ENCODE measurements around the gene OVOL2. TPM values are rescaled to one million over a fixed set of nuclear protein-coding genes. Genes with fewer than 3 reads are reported as not detected.

The OVOL2 gene
- total RNA-seq, 1 experiment from 2014 or later = 7.4 TPM

DNA sequence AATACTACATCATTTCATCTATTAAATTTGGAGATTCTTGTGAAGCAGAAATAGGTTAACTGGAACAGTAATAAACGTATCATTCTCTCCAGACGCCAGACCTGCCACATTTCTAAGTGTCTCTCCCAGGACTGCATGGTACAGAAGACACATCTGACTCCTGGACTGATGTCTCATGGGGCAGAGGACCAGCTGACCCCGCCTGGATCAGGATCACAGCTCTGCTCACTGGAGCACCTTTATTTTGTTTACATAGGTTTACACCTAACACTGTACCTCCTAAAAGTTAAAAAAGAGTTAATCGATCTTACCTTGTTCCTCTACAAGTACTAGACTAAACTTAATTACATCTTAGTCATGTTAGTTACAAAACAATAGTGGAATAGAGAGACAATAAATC, 11.2 kb downstream of the OVOL2 start:
- BruUV-seq (replicated peaks) = no TSS peak
- TF ChIP-seq, protein P1, sequence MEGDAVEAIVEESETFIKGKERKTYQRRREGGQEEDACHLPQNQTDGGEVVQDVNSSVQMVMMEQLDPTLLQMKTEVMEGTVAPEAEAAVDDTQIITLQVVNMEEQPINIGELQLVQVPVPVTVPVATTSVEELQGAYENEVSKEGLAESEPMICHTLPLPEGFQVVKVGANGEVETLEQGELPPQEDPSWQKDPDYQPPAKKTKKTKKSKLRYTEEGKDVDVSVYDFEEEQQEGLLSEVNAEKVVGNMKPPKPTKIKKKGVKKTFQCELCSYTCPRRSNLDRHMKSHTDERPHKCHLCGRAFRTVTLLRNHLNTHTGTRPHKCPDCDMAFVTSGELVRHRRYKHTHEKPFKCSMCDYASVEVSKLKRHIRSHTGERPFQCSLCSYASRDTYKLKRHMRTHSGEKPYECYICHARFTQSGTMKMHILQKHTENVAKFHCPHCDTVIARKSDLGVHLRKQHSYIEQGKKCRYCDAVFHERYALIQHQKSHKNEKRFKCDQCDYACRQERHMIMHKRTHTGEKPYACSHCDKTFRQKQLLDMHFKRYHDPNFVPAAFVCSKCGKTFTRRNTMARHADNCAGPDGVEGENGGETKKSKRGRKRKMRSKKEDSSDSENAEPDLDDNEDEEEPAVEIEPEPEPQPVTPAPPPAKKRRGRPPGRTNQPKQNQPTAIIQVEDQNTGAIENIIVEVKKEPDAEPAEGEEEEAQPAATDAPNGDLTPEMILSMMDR (IDR thresholded peaks at IDR 0.05; ENCODE audit: unreplicated experiment) = no peak
- no peaks in the 10 kb centered on the region for H3K27me3 Mint-ChIP-seq (ENCODE audit: unreplicated experiment)
- CTCF ChIA-PET = no interaction called here
- H3K27ac Mint-ChIP-seq (ENCODE audit: unreplicated experiment) = no peak overlapping the region
- no peaks in the 10 kb centered on the region for H3K4me1 Mint-ChIP-seq (ENCODE audit: low read depth, unreplicated experiment)
- no peak for DNase-seq
- intact Hi-C loops (cut with micrococcal nuclease; ENCODE audit: unreplicated experiment) = no loop called here
- H3K36me3 Mint-ChIP-seq (ENCODE audit: insufficient read depth, unreplicated experiment) = peaks cover under 1% of the 10 kb centered on the region
- no peak overlapping the region for H3K4me3 Mint-ChIP-seq (ENCODE audit: low read depth, unreplicated experiment)
- H3K9me3 Mint-ChIP-seq (ENCODE audit: low read depth, unreplicated experiment) = no peaks in the 10 kb centered on the region

GRCh38 chr20:18042229-18042628, 15.5 kb downstream of the OVOL2 start:
- intact Hi-C loops (cut with micrococcal nuclease; ENCODE audit: unreplicated experiment) = no loop called here
- Mint-ChIP-seq H3K4me1 (ENCODE audit: low read depth, unreplicated experiment) (no peaks in the 10 kb centered on the region), H3K36me3 (ENCODE audit: insufficient read depth, unreplicated experiment) (peaks cover 13% of the 10 kb centered on the region), H3K9me3 (ENCODE audit: low read depth, unreplicated experiment) (no peaks in the 10 kb centered on the region), H3K27me3 (ENCODE audit: unreplicated experiment) (no peaks in the 10 kb centered on the region), H3K4me3 (ENCODE audit: low read depth, unreplicated experiment) (no peak overlapping the region), H3K27ac (ENCODE audit: unreplicated experiment) (no peak overlapping the region)
- no peak for DNase-seq
- TF ChIP-seq, protein P1 (IDR thresholded peaks at IDR 0.05; ENCODE audit: unreplicated experiment) = no peak
- CTCF ChIA-PET = no interaction called here
- BruUV-seq (replicated peaks) = no TSS peak

DNA sequence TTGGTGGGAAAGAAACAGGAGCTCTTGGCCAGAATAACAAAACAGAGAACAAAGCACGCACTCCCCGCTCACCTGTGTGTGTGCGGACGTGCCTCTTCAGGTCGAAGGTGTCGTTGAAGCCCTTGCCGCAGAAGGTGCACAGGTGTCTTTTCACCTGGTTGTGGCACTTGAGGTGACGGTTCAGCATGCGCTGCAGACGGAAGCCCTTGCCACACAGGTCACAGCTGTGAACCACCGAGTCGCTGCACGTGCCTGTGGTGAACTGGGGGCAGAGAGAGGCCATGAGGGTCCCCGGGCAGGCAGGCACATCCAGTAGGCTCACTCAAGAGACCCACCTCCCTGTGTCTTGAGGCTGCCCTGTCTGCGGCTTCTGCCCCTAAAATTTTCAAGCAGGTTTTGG, 16.3 kb downstream of the OVOL2 start:
- Mint-ChIP-seq H3K4me3 (ENCODE audit: low read depth, unreplicated experiment) (no peak overlapping the region), H3K9me3 (ENCODE audit: low read depth, unreplicated experiment) (no peaks in the 10 kb centered on the region), H3K36me3 (ENCODE audit: insufficient read depth, unreplicated experiment) (peaks cover 13% of the 10 kb centered on the region), H3K4me1 (ENCODE audit: low read depth, unreplicated experiment) (no peaks in the 10 kb centered on the region), H3K27me3 (ENCODE audit: unreplicated experiment) (no peaks in the 10 kb centered on the region), H3K27ac (ENCODE audit: unreplicated experiment) (no peak overlapping the region)
- CTCF ChIA-PET = no interaction called here
- BruUV-seq (replicated peaks) = no TSS peak
- intact Hi-C loops (cut with micrococcal nuclease; ENCODE audit: unreplicated experiment) = no loop called here
- no peak for DNase-seq
- TF ChIP-seq, protein P1 (IDR thresholded peaks at IDR 0.05; ENCODE audit: unreplicated experiment) = no peak

GRCh38 chr20:18039063-18039462, 18.7 kb downstream of the OVOL2 start:
- intact Hi-C loops (cut with micrococcal nuclease; ENCODE audit: unreplicated experiment) = no loop called here
- CTCF ChIA-PET = interaction anchor here (0.6 kb wide), 1 partner anchor 72 kb away, joined by 3 read pairs; no protein-coding TSS in a partner anchor

More at GRCh38 chr20:18039063-18039462, 18.7 kb downstream of the OVOL2 start:
- no peak for DNase-seq
- peaks cover 13% of the 10 kb centered on the region for H3K36me3 Mint-ChIP-seq (ENCODE audit: insufficient read depth, unreplicated experiment)
- no peak overlapping the region for H3K4me3 Mint-ChIP-seq (ENCODE audit: low read depth, unreplicated experiment)
- H3K4me1 Mint-ChIP-seq (ENCODE audit: low read depth, unreplicated experiment) = no peaks in the 10 kb centered on the region
- H3K27ac Mint-ChIP-seq (ENCODE audit: unreplicated experiment) = no peak overlapping the region
- H3K9me3 Mint-ChIP-seq (ENCODE audit: low read depth, unreplicated experiment) = no peaks in the 10 kb centered on the region
- no TSS peak for BruUV-seq (replicated peaks)
- TF ChIP-seq, protein P1 (IDR thresholded peaks at IDR 0.05; ENCODE audit: unreplicated experiment) = no peak
- H3K27me3 Mint-ChIP-seq (ENCODE audit: unreplicated experiment) = no peaks in the 10 kb centered on the region
